Measurements from ENCODE around the gene HOXA10. TPM values are rescaled to one million over a fixed set of nuclear protein-coding genes. Genes with fewer than 3 reads are reported as not detected.
A peak's percentile ranks its signal among the peaks of the same experiment; 100 is the strongest.

The HOXA10 gene
- total RNA-seq, 2 experiments from 2014 or later: not detected

DNA sequence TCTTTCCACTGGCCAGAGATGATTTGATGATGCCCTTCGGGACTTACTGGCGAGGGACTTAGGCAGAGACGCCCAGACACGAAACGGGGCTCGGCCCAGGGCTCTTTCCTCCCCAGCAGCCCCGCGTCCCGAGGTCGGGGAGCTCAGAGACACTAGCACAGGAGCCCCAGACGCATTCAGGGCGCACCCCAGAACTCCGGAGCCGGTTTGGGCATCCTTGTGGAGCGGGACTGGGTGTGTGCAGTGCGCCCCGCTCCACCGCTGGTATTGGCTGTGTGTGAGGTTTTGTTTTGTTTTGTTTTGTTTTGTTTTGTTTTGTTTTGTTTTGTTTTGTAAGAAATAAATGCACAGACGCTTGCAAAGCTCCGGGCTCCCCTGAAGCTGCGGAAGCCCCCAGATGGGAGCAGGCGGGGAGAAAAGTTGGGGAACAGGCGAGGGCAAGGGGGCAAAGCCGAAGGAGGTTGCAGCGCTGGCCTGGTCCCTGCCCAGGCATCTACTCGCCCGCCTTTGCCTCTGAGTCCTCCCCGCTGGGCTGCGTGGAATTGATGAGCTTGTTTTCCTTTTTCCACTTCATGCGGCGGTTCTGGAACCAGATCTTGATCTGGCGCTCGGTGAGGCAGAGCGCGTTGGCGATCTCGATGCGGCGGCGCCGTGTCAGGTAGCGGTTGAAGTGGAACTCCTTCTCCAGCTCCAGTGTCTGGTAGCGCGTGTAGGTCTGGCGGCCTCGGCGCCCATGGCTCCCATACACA is 28.8 kb downstream of the HOXA10 start:
- intact Hi-C loops (cut with DNase I, micrococcal nuclease): no loop called here
- H3K9me3 ChIP-seq (ENCODE audit: control insufficient read depth in 1 of 2, insufficient read depth in 1 of 2, low read length in 2 of 2): peaks cover 0 to 47% of the 10 kb centered on the region in 2 experiments
- H3K4me3 ChIP-seq (ENCODE audit: low read length): no peak overlapping the region
- Mint-ChIP-seq H3K9me3 (no peaks in the 10 kb centered on the region), H3K36me3 (ENCODE audit: low read depth) (no peaks in the 10 kb centered on the region), H3K27ac (no peak overlapping the region), H3K27me3 (peaks cover 81% of the 10 kb centered on the region), H3K4me1 (ENCODE audit: low read depth) (peaks cover 10% of the 10 kb centered on the region), H3K4me3 (no peak overlapping the region)
- H3K27ac ChIP-seq (ENCODE audit: low read depth in 1 of 2, low read length in 2 of 2): no peak overlapping the region
- POLR2A ChIA-PET: no interaction called here
- H3K27me3 ChIP-seq (ENCODE audit: control insufficient read depth in 1 of 2, insufficient read depth in 2 of 2, low read length in 2 of 2): peaks cover 47 to 80% of the 10 kb centered on the region in 2 experiments
- DNase-seq (no peak), ATAC-seq (ENCODE audit: poor library complexity) (no peak)
- peaks cover 16% of the 10 kb centered on the region for H3K4me1 ChIP-seq (ENCODE audit: insufficient read depth, low read length)
- H3K36me3 ChIP-seq (ENCODE audit: insufficient read depth, low read length): no peaks in the 10 kb centered on the region
- CTCF ChIA-PET: interaction anchor here (1.6 kb wide), 1 partner anchor 15 kb away, joined by 5 read pairs; no protein-coding TSS in a partner anchor
- TF ChIP-seq, protein P1, sequence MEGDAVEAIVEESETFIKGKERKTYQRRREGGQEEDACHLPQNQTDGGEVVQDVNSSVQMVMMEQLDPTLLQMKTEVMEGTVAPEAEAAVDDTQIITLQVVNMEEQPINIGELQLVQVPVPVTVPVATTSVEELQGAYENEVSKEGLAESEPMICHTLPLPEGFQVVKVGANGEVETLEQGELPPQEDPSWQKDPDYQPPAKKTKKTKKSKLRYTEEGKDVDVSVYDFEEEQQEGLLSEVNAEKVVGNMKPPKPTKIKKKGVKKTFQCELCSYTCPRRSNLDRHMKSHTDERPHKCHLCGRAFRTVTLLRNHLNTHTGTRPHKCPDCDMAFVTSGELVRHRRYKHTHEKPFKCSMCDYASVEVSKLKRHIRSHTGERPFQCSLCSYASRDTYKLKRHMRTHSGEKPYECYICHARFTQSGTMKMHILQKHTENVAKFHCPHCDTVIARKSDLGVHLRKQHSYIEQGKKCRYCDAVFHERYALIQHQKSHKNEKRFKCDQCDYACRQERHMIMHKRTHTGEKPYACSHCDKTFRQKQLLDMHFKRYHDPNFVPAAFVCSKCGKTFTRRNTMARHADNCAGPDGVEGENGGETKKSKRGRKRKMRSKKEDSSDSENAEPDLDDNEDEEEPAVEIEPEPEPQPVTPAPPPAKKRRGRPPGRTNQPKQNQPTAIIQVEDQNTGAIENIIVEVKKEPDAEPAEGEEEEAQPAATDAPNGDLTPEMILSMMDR (IDR thresholded peaks at IDR 0.05): no peak

DNA sequence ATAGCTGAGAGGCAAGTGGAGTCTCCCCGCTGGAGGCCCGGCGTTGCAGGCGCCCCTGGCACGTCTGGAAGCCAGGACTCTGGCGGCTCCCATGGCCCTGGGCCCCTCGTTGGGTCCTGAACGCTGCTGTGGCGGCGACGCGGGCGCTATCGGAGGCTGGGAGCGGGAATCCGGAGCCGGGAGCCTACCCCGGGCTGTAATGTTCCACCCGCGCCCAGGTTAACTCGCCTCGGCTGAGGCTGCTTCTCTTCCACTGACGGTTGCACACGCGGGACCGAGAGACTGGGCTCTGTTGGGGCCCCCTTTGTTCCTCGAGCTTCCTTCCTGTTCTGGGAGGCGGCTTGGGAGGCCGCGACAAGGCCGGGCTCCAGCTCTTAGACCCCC is 29.3 kb downstream of the HOXA10 start:
- Histone ChIP-seq H3K27ac (ENCODE audit: low read depth in 1 of 2, low read length in 2 of 2) (no peak overlapping the region), H3K4me3 (ENCODE audit: low read length) (no peak overlapping the region), H3K27me3 (ENCODE audit: control insufficient read depth in 1 of 2, insufficient read depth in 2 of 2, low read length in 2 of 2) (peaks cover 42 to 75% of the 10 kb centered on the region in 2 experiments), H3K9me3 (ENCODE audit: control insufficient read depth in 1 of 2, insufficient read depth in 1 of 2, low read length in 2 of 2) (peaks cover 0 to 44% of the 10 kb centered on the region in 2 experiments), H3K36me3 (ENCODE audit: insufficient read depth, low read length) (no peaks in the 10 kb centered on the region), H3K4me1 (ENCODE audit: insufficient read depth, low read length) (peaks cover 13% of the 10 kb centered on the region)
- ChIA-PET POLR2A (no interaction called here), CTCF (no interaction called here)
- Mint-ChIP-seq H3K27me3 (peaks cover 78% of the 10 kb centered on the region), H3K4me1 (ENCODE audit: low read depth) (peaks cover 8% of the 10 kb centered on the region), H3K4me3 (no peak overlapping the region), H3K36me3 (ENCODE audit: low read depth) (no peaks in the 10 kb centered on the region), H3K27ac (no peak overlapping the region), H3K9me3 (no peaks in the 10 kb centered on the region)
- intact Hi-C loops (cut with DNase I, micrococcal nuclease): no loop called here
- TF ChIP-seq, protein P1 (IDR thresholded peaks at IDR 0.05): no peak
- DNase-seq (peak in 1 of 14 experiments; percentile 25), ATAC-seq (ENCODE audit: poor library complexity) (no peak)

- intact Hi-C loops (cut with DNase I, micrococcal nuclease): no loop called here
- Mint-ChIP-seq H3K4me1 (ENCODE audit: low read depth) (peaks cover 8% of the 10 kb centered on the region), H3K27ac (no peak overlapping the region), H3K36me3 (ENCODE audit: low read depth) (no peaks in the 10 kb centered on the region), H3K9me3 (no peaks in the 10 kb centered on the region), H3K27me3 (peaks cover 72% of the 10 kb centered on the region), H3K4me3 (no peak overlapping the region)
- H3K9me3 ChIP-seq (ENCODE audit: control insufficient read depth in 1 of 2, insufficient read depth in 1 of 2, low read length in 2 of 2): peaks cover 0 to 44% of the 10 kb centered on the region in 2 experiments
- no peak overlapping the region for H3K27ac ChIP-seq (ENCODE audit: low read depth in 1 of 2, low read length in 2 of 2)
- POLR2A ChIA-PET: no interaction called here
- ATAC-seq (ENCODE audit: poor library complexity) (no peak), DNase-seq (no peak)
- H3K4me3 ChIP-seq (ENCODE audit: low read length): no peak overlapping the region
- no peaks in the 10 kb centered on the region for H3K36me3 ChIP-seq (ENCODE audit: insufficient read depth, low read length)
- TF ChIP-seq, protein P1 (IDR thresholded peaks at IDR 0.05): no peak
- H3K4me1 ChIP-seq (ENCODE audit: insufficient read depth, low read length): peaks cover 13% of the 10 kb centered on the region
- CTCF ChIA-PET: interaction anchor here (0.7 kb wide), 1 partner anchor 54 kb away, joined by 3 read pairs; no protein-coding TSS in a partner anchor
- peaks cover 38 to 69% of the 10 kb centered on the region in 2 experiments for H3K27me3 ChIP-seq (ENCODE audit: control insufficient read depth in 1 of 2, insufficient read depth in 2 of 2, low read length in 2 of 2)
Measured at GRCh38 chr7:27143950-27144780, 30.0 kb downstream of the HOXA10 start.
